LHCN-M2 (cell line): ENCODE data around the gene CLOCK. TPM values are rescaled to one million over a fixed set of nuclear protein-coding genes. Genes with fewer than 3 reads are reported as not detected.
"Not testable (repeated sequence)": the region's sequence is repeated elsewhere in the genome, so short reads cannot be mapped to it uniquely, and the experiment has no call there.

Source experiments
- DNase-seq: peaks from one replicate; pipeline ENCODE4 v3.0.0-alpha.2; 2012; ENCODE audit warnings: low read depth
- polyA plus RNA-seq: library from polyadenylated mRNA; unstranded; fragments of >200 nt; gene quantifications from one replicate; pipeline ENCODE4 v1.2.1, GENCODE V29; 2012; ENCODE audit warnings: missing spikeins
- total RNA-seq: library from RNA; depleted of rRNA; stranded (reverse); fragments of >200 nt; gene quantifications from 2 replicates; pipeline ENCODE4 v1.2.3, GENCODE V29; 2014; rRNA removed

The CLOCK gene
- 36.7 and 40.0 TPM in 2 replicates for total RNA-seq
- polyA plus RNA-seq, result 11.5 TPM

GRCh38 chr4:55546756-55547465 is at the start of gene CLOCK:
Gene CLOCK (minus strand): TSS chr4:55546909. CDS start chr4:55482785, 64,124 bp downstream.
- DNase-seq, result peak; percentile 91

- no peak for DNase-seq
Observed at GRCh38 chr4:55592014-55592413, 45.3 kb upstream of the CLOCK start, which contains the start of gene PDCL2. Gene PDCL2 (minus strand): TSS chr4:55592245. CDS start chr4:55592109, 136 bp downstream.

- no peak for DNase-seq
Observed at GRCh38 chr4:55588160-55588559, 41.5 kb upstream of the CLOCK start.

GRCh38 chr4:55582773-55583172 is 36.1 kb upstream of the CLOCK start:
- DNase-seq, result not testable (repeated sequence)

- DNase-seq, result no peak
Observed at GRCh38 chr4:55578341-55579010, 31.8 kb upstream of the CLOCK start.

GRCh38 chr4:55575513-55575912 is 28.8 kb upstream of the CLOCK start:
- DNase-seq, result no peak

- DNase-seq, result no peak
Observed at GRCh38 chr4:55574252-55574651, 27.5 kb upstream of the CLOCK start.

- DNase-seq, result no peak
Observed at GRCh38 chr4:55571806-55572205, 25.1 kb upstream of the CLOCK start.

- no peak for DNase-seq
Observed at GRCh38 chr4:55568905-55569504, 22.3 kb upstream of the CLOCK start.

- DNase-seq, result no peak
Observed at GRCh38 chr4:55561889-55562288, 15.2 kb upstream of the CLOCK start.

GRCh38 chr4:55560096-55560495 is 13.4 kb upstream of the CLOCK start:
- no peak for DNase-seq

GRCh38 chr4:55554453-55555030 is 7.8 kb upstream of the CLOCK start:
- DNase-seq, result peak; percentile 52

- peak; percentile 76 for DNase-seq
Observed at GRCh38 chr4:55553441-55554201, 6.9 kb upstream of the CLOCK start.

- DNase-seq, result not testable (repeated sequence)
Observed at GRCh38 chr4:55551964-55552363, 5.3 kb upstream of the CLOCK start.

- DNase-seq, result peak; percentile 83
Observed at GRCh38 chr4:55549888-55550287, 3.2 kb upstream of the CLOCK start.

- no peak for DNase-seq
Observed at GRCh38 chr4:55547918-55548317, 1.2 kb upstream of the CLOCK start.

- DNase-seq, result no peak
Observed at GRCh38 chr4:55547466-55547770, 709 bp upstream of the CLOCK start.

GRCh38 chr4:55546506-55546755 is 278 bp downstream of the CLOCK start:
- no peak for DNase-seq

GRCh38 chr4:55545641-55546505 is 836 bp downstream of the CLOCK start:
- DNase-seq, result peak; percentile 70

- no peak for DNase-seq
Observed at GRCh38 chr4:55545151-55545550, 1.6 kb downstream of the CLOCK start.

GRCh38 chr4:55543858-55544257 is 2.9 kb downstream of the CLOCK start:
- peak; percentile 72 for DNase-seq
